WTC11 (cell line): ENCODE data around the gene FLRT1. TPM values are rescaled to one million over a fixed set of nuclear protein-coding genes. Genes with fewer than 3 reads are reported as not detected.

Experiments used
- ATAC-seq: fragments of 200-7000 bp; cut with Tn5 transposase; 2 replicates; pipeline ENCODE4 v1.10.0; 2021; ENCODE audit warnings: mild to moderate bottlenecking, moderate library complexity
- CTCF ChIA-PET: fragments of 300-600 bp; sonication (Branson Sonifier 250); formaldehyde crosslinking; loops from one replicate; lab custom pipeline; 2021; ENCODE audit warnings: antibody characterized with exemption; lab: Charles Lee
- POLR2A ChIA-PET: fragments of 350-600 bp; sonication (Branson Sonifier 250); formaldehyde crosslinking; loops from one replicate; lab custom pipeline; 2021; ENCODE audit warnings: antibody characterized with exemption; lab: Charles Lee
- DNase-seq: peaks from one replicate; pipeline ENCODE4 v3.0.0; 2021; ENCODE audit warnings: low spot score
- H3K27ac Mint-ChIP-seq: 2 replicates; pipeline ENCODE4 v1.8.0; 2021; ENCODE audit warnings: mixed read lengths
- H3K27me3 Mint-ChIP-seq: 2 replicates; pipeline ENCODE4 v1.8.0; 2021; ENCODE audit warnings: low read depth, mild to moderate bottlenecking, moderate library complexity, mixed read lengths
- H3K36me3 Mint-ChIP-seq: 2 replicates; pipeline ENCODE4 v1.8.0; 2021; ENCODE audit warnings: mixed read lengths
- H3K4me1 Mint-ChIP-seq: 2 replicates; pipeline ENCODE4 v1.8.0; 2022; ENCODE audit warnings: mixed read lengths
- H3K4me3 Mint-ChIP-seq: 2 replicates; pipeline ENCODE4 v1.8.0; 2021; ENCODE audit warnings: mild to moderate bottlenecking, moderate library complexity, mixed read lengths
- H3K9me3 Mint-ChIP-seq: 2 replicates; pipeline ENCODE4 v1.8.0; 2021; ENCODE audit warnings: mixed read lengths
- AFF4 ChIP-seq: sonication (generic); formaldehyde crosslinking; IDR thresholded peaks from 2 replicates; pipeline ENCODE4 v1.8.1; 2023; ENCODE audit warnings: mild to moderate bottlenecking, missing genetic modification reagents, borderline replicate concordance
- ELF4 ChIP-seq: sonication (generic); formaldehyde crosslinking; IDR thresholded peaks from 2 replicates; pipeline ENCODE4 v1.8.1; 2022; ENCODE audit warnings: low read depth, mild to moderate bottlenecking, moderate library complexity, missing genetic modification reagents
- ERG ChIP-seq: fragments of 250-450 bp; sonication (Bioruptor Pico); IDR thresholded peaks from 2 replicates; pipeline ENCODE4 v1.8.0; 2021; ENCODE audit warnings: mild to moderate bottlenecking
- FOXP1 ChIP-seq: sonication (generic); formaldehyde crosslinking; IDR thresholded peaks from 2 replicates; pipeline ENCODE4 v1.8.0; 2022; ENCODE audit warnings: missing genetic modification reagents, mild to moderate bottlenecking, moderate library complexity, borderline replicate concordance
- MYBL2 ChIP-seq: sonication (generic); formaldehyde crosslinking; IDR thresholded peaks from 2 replicates; pipeline ENCODE4 v1.8.1; 2023; ENCODE audit warnings: mild to moderate bottlenecking, moderate library complexity, missing genetic modification reagents
- SP1 ChIP-seq: sonication (generic); formaldehyde crosslinking; conservative IDR thresholded peaks from 2 replicates; pipeline ENCODE4 v1.8.1; 2022; ENCODE audit warnings: missing genetic modification reagents
- ZBTB21 ChIP-seq: sonication (generic); formaldehyde crosslinking; IDR thresholded peaks from 2 replicates; pipeline ENCODE4 v1.8.1; 2023; ENCODE audit warnings: mild to moderate bottlenecking, missing genetic modification reagents, borderline replicate concordance
- ZNF281 ChIP-seq: sonication (generic); formaldehyde crosslinking; IDR thresholded peaks from 2 replicates; pipeline ENCODE4 v1.8.0; 2023; ENCODE audit warnings: mild to moderate bottlenecking, missing genetic modification reagents
- ZNF317 ChIP-seq: sonication (generic); formaldehyde crosslinking; IDR thresholded peaks from 2 replicates; pipeline ENCODE4 v1.8.1; 2023; ENCODE audit warnings: low read depth, mild to moderate bottlenecking, moderate library complexity, missing genetic modification reagents, borderline replicate concordance
- total RNA-seq: library from RNA; stranded (reverse); gene quantifications from 3 replicates; pipeline ENCODE4 v1.2.3, GENCODE V29; 2021
- TF ChIP-seq, protein P1 (sequence below): fragments of 250-450 bp; sonication (Bioruptor Pico); IDR thresholded peaks from 2 replicates; pipeline ENCODE4 v1.9.0; 2021; ENCODE audit warnings: moderate library complexity, mild to moderate bottlenecking, inconsistent platforms, borderline replicate concordance
- TF ChIP-seq, protein P2 (sequence below): sonication (generic); formaldehyde crosslinking; IDR thresholded peaks from 2 replicates; pipeline ENCODE4 v1.8.1; 2023; ENCODE audit warnings: mild to moderate bottlenecking, missing genetic modification reagents
- TF ChIP-seq, protein P3 (sequence below): sonication (generic); formaldehyde crosslinking; IDR thresholded peaks from 2 replicates; pipeline ENCODE4 v1.8.0; 2023; ENCODE audit warnings: missing genetic modification reagents, mild to moderate bottlenecking, borderline replicate concordance
- TF ChIP-seq, protein P4 (sequence below): sonication (generic); formaldehyde crosslinking; IDR thresholded peaks from 2 replicates; pipeline ENCODE4 v1.8.0; 2022; ENCODE audit warnings: mild to moderate bottlenecking, missing genetic modification reagents

FLRT1 gene
- total RNA-seq, 1 experiment from 2014 or later, result 0.20 TPM

DNA sequence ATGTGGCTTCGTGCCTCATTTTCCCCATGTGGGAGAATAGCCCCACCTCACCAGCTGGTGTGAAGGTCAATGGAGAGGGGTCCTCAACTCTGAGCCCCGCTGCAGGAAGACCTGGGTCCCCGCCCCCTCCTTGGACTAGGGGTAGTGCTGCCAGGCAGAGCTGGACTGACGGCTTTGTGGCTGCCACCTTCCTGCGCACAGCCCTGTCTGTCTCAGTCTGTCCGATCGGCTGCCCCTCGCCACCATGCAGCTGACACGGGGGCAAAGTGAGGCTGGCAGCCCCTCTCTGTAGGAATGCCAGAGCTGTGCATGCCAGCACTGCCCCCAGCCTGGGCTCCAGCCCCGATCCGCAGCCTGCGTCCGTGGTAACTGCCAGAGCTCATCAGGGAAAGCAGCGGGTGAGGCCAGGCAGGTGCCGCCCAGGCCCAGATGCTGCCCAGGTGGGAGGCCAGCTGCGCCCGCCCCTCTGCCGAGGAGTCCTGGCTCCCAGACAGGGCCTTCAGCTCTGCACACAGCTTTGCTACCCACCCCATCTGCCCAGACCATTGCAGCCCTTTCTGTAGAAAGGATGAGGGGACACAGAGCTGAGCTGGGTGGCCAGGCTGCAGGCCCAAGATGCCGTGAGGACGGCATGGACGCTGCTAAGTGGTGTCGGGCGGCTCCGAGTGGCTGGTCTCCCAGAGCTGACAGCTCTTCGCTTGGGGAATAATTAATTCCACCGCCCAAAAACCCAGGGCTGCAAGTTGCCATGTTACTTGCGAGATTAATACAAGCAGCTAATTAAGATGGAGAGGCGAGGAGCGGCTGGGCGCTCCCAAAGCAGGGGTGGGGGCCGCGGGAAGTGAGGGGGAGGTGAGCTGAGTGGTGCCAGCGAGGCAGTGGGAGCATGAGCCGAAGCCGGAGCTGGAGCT, 19.5 kb upstream of the FLRT1 start (continued):
- TF ChIP-seq AFF4 (no peak), FOXP1 (no peak)
- TF ChIP-seq, protein P1, sequence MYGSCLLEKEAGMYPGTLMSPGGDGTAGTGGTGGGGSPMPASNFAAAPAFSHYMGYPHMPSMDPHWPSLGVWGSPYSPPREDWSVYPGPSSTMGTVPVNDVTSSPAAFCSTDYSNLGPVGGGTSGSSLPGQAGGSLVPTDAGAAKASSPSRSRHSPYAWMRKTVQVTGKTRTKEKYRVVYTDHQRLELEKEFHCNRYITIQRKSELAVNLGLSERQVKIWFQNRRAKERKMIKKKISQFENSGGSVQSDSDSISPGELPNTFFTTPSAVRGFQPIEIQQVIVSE (CRISPR knock-in tag), result no peak

DNA sequence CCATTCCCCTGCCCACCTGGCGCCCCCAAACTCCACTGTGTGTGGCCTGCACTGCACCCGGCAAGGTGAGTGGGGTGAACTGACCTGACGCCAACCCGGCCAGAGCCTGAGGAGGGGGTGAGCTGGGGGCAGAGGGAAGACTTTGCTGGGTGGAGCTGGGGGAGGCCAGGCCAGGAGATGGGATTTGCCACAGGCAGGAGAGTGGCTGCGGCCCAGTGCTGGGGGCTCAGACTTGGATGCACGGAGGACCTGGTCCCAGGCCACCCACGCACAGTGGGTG, 17.8 kb upstream of the FLRT1 start:
- Mint-ChIP-seq H3K27me3 (peaks cover 59% of the 10 kb centered on the region), H3K9me3 (no peaks in the 10 kb centered on the region), H3K4me1 (peaks cover 31% of the 10 kb centered on the region), H3K27ac (no peak overlapping the region), H3K4me3 (no peak overlapping the region), H3K36me3 (no peaks in the 10 kb centered on the region)
- ChIA-PET CTCF (interaction anchor here (9.6 kb wide), 1 partner anchor 17 kb away, joined by 75 read pairs; no protein-coding TSS in a partner anchor), POLR2A (no interaction called here)
- DNase-seq (no peak), ATAC-seq (no peak)
- TF ChIP-seq MYBL2 (no peak), ELF4 (no peak), ZBTB21 (CRISPR knock-in tag) (no peak), ZNF317 (CRISPR knock-in tag) (no peak), SP1 (CRISPR knock-in tag) (no peak)
- TF ChIP-seq, protein P2, sequence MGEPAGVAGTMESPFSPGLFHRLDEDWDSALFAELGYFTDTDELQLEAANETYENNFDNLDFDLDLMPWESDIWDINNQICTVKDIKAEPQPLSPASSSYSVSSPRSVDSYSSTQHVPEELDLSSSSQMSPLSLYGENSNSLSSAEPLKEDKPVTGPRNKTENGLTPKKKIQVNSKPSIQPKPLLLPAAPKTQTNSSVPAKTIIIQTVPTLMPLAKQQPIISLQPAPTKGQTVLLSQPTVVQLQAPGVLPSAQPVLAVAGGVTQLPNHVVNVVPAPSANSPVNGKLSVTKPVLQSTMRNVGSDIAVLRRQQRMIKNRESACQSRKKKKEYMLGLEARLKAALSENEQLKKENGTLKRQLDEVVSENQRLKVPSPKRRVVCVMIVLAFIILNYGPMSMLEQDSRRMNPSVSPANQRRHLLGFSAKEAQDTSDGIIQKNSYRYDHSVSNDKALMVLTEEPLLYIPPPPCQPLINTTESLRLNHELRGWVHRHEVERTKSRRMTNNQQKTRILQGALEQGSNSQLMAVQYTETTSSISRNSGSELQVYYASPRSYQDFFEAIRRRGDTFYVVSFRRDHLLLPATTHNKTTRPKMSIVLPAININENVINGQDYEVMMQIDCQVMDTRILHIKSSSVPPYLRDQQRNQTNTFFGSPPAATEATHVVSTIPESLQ (CRISPR knock-in tag), result no peak
- TF ChIP-seq, protein P3, sequence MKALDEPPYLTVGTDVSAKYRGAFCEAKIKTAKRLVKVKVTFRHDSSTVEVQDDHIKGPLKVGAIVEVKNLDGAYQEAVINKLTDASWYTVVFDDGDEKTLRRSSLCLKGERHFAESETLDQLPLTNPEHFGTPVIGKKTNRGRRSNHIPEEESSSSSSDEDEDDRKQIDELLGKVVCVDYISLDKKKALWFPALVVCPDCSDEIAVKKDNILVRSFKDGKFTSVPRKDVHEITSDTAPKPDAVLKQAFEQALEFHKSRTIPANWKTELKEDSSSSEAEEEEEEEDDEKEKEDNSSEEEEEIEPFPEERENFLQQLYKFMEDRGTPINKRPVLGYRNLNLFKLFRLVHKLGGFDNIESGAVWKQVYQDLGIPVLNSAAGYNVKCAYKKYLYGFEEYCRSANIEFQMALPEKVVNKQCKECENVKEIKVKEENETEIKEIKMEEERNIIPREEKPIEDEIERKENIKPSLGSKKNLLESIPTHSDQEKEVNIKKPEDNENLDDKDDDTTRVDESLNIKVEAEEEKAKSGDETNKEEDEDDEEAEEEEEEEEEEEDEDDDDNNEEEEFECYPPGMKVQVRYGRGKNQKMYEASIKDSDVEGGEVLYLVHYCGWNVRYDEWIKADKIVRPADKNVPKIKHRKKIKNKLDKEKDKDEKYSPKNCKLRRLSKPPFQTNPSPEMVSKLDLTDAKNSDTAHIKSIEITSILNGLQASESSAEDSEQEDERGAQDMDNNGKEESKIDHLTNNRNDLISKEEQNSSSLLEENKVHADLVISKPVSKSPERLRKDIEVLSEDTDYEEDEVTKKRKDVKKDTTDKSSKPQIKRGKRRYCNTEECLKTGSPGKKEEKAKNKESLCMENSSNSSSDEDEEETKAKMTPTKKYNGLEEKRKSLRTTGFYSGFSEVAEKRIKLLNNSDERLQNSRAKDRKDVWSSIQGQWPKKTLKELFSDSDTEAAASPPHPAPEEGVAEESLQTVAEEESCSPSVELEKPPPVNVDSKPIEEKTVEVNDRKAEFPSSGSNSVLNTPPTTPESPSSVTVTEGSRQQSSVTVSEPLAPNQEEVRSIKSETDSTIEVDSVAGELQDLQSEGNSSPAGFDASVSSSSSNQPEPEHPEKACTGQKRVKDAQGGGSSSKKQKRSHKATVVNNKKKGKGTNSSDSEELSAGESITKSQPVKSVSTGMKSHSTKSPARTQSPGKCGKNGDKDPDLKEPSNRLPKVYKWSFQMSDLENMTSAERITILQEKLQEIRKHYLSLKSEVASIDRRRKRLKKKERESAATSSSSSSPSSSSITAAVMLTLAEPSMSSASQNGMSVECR, result no peak

DNA sequence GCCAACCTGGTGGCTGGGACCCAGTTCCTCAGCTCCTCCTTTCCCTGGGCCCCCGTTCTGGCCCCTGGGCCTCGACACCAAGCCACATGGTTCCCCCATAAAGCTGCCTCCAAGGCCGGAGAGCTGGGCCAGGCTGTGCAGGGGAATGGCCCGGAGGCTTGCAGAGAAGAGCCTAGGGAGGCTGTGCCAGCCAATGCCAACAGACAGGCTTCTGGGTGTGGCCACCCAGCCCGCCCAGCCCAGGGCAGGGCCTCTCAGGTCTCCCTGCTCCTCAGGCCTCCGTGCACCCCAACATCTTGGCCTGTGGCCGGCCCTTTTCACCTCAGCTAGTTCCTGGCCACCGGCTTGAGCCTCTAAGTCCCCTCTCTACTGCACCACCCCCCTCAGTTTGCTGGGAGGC, 17.4 kb upstream of the FLRT1 start:
- Mint-ChIP-seq H3K27ac (no peak overlapping the region), H3K4me3 (no peak overlapping the region), H3K4me1 (peaks cover 34% of the 10 kb centered on the region), H3K9me3 (no peaks in the 10 kb centered on the region), H3K36me3 (no peaks in the 10 kb centered on the region), H3K27me3 (peaks cover 55% of the 10 kb centered on the region)
- ATAC-seq, result no peak
- CTCF ChIA-PET, result interaction anchor here (0.8 to 9.6 kb wide), 2 partner anchors 17 to 22 kb away, joined by 3 to 75 read pairs; no protein-coding TSS in a partner anchor
- POLR2A ChIA-PET, result no interaction called here
- DNase-seq, result no peak
- no peak for TF ChIP-seq ERG (CRISPR knock-in tag)
- TF ChIP-seq ZNF281 (CRISPR knock-in tag), result no peak
- TF ChIP-seq, protein P1 (CRISPR knock-in tag), result no peak
- TF ChIP-seq, protein P4, sequence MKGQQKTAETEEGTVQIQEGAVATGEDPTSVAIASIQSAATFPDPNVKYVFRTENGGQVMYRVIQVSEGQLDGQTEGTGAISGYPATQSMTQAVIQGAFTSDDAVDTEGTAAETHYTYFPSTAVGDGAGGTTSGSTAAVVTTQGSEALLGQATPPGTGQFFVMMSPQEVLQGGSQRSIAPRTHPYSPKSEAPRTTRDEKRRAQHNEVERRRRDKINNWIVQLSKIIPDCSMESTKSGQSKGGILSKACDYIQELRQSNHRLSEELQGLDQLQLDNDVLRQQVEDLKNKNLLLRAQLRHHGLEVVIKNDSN (CRISPR knock-in tag), result no peak
- no peak for TF ChIP-seq FOXP1
